A549 (cell line): ENCODE measurements around the gene ZNF12.

Source experiments
- CBX8 ChIP-seq: fragments of 200-600 bp; sonication (generic); IDR thresholded peaks from 2 replicates; pipeline ENCODE4 v1.6.1; 2016
- EP300 ChIP-seq, 2 experiments: fragments of >200 bp; sonication (Bioruptor Twin); formaldehyde crosslinking; IDR thresholded peaks; 2 replicates in 1 of 2; 3 replicates in 1 of 2; pipeline ENCODE4 v1.6.1; 2016 to 2017
- HDAC2 ChIP-seq: fragments of 200-600 bp; sonication (generic); IDR thresholded peaks from 2 replicates; pipeline ENCODE4 v1.6.1; 2016
- JUN ChIP-seq, 2 experiments: fragments of >200 bp; sonication (Bioruptor Twin); formaldehyde crosslinking; IDR thresholded peaks; 2 replicates in 1 of 2; 3 replicates in 1 of 2; pipeline ENCODE4 v1.6.1; 2016 to 2017
- JUNB ChIP-seq: fragments of >200 bp; sonication (Bioruptor Twin); formaldehyde crosslinking; IDR thresholded peaks from 2 replicates; pipeline ENCODE4 v1.6.1; 2016
- POLR2A ChIP-seq: IDR thresholded peaks from 2 replicates; pipeline ENCODE4 v1.6.1; 2012; ENCODE audit warnings: mild to moderate bottlenecking, low read length
- RAD21 ChIP-seq, 2 experiments: fragments of >200 bp in 1 of 2; sonication (Bioruptor Twin) in 1 of 2; formaldehyde crosslinking in 1 of 2; IDR thresholded peaks in 1 of 2; conservative IDR thresholded peaks in 1 of 2; 2 replicates in 1 of 2; 3 replicates in 1 of 2; pipeline ENCODE4 v1.6.1; 2012 to 2018; ENCODE audit warnings: inconsistent platforms in 1 of 2
- RCOR1 ChIP-seq: fragments of 150-350 bp; IDR thresholded peaks from 2 replicates; pipeline ENCODE4 v1.6.1; 2014; ENCODE audit warnings: antibody characterized with exemption, low read length, low read depth
- RNF2 ChIP-seq: fragments of 200-600 bp; sonication (generic); IDR thresholded peaks from 2 replicates; pipeline ENCODE4 v1.6.1; 2016; ENCODE audit warnings: low read depth, mild to moderate bottlenecking, antibody characterized with exemption, moderate library complexity, borderline replicate concordance
- ZSCAN20 ChIP-seq: fragments of 250-450 bp; sonication (Bioruptor Pico); IDR thresholded peaks from 2 replicates; pipeline ENCODE4 v1.8.0; 2022; ENCODE audit warnings: mild to moderate bottlenecking, moderate library complexity
- TF ChIP-seq, protein P1 (sequence below): IDR thresholded peaks from 2 replicates; pipeline ENCODE4 v1.6.1; 2012
- TF ChIP-seq, protein P2 (sequence below): fragments of >200 bp; sonication (Bioruptor Twin); formaldehyde crosslinking; IDR thresholded peaks from 3 replicates; pipeline ENCODE4 v1.5.1; 2016
- TF ChIP-seq, protein P3 (sequence below): fragments of 450-650 bp; IDR thresholded peaks from 2 replicates; pipeline ENCODE4 v1.6.1; 2014; ENCODE audit warnings: antibody characterized with exemption
- TF ChIP-seq, protein P4 (sequence below): fragments of 200-600 bp; sonication (generic); IDR thresholded peaks from 2 replicates; pipeline ENCODE4 v1.6.1; 2016; ENCODE audit warnings: antibody characterized with exemption, mild to moderate bottlenecking, moderate library complexity

DNA sequence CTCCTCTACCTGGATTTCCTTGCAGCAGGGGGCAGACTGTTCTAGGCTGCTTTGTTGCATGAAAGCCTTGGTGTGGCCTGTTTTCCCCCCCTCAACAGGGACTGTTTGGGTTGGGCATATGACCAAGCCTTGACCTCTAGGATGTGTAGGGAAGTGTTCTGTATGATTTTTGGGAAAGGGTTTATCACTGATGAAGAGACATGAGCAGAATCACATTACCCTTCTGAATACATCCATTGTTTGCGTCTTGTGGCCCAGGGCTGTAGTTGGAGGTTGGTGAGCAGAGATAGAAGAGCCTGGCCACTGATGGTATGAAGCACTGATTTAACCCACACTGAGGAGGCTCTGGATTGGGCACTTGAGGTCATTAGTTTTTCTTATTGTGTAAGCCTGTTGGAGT lies 26.6 kb downstream of the ZNF12 start:
- TF ChIP-seq JUN (IDR thresholded peaks at IDR 0.05) (no peak), HDAC2 (no peak), POLR2A (no peak), RAD21 (conservative IDR thresholded peaks at IDR 0.05 in 1 of 2, IDR thresholded peaks at IDR 0.05 in 1 of 2) (no peak), ZSCAN20 (CRISPR knock-in tag) (no peak), EP300 (IDR thresholded peaks at IDR 0.05) (no peak), JUNB (no peak), RCOR1 (no peak), RNF2 (no peak), CBX8 (no peak)
- TF ChIP-seq, protein P1, sequence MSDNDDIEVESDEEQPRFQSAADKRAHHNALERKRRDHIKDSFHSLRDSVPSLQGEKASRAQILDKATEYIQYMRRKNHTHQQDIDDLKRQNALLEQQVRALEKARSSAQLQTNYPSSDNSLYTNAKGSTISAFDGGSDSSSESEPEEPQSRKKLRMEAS, result no peak
- TF ChIP-seq, protein P2, sequence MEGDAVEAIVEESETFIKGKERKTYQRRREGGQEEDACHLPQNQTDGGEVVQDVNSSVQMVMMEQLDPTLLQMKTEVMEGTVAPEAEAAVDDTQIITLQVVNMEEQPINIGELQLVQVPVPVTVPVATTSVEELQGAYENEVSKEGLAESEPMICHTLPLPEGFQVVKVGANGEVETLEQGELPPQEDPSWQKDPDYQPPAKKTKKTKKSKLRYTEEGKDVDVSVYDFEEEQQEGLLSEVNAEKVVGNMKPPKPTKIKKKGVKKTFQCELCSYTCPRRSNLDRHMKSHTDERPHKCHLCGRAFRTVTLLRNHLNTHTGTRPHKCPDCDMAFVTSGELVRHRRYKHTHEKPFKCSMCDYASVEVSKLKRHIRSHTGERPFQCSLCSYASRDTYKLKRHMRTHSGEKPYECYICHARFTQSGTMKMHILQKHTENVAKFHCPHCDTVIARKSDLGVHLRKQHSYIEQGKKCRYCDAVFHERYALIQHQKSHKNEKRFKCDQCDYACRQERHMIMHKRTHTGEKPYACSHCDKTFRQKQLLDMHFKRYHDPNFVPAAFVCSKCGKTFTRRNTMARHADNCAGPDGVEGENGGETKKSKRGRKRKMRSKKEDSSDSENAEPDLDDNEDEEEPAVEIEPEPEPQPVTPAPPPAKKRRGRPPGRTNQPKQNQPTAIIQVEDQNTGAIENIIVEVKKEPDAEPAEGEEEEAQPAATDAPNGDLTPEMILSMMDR, result no peak
- TF ChIP-seq, protein P3, sequence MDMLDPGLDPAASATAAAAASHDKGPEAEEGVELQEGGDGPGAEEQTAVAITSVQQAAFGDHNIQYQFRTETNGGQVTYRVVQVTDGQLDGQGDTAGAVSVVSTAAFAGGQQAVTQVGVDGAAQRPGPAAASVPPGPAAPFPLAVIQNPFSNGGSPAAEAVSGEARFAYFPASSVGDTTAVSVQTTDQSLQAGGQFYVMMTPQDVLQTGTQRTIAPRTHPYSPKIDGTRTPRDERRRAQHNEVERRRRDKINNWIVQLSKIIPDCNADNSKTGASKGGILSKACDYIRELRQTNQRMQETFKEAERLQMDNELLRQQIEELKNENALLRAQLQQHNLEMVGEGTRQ, result no peak
- TF ChIP-seq, protein P4, sequence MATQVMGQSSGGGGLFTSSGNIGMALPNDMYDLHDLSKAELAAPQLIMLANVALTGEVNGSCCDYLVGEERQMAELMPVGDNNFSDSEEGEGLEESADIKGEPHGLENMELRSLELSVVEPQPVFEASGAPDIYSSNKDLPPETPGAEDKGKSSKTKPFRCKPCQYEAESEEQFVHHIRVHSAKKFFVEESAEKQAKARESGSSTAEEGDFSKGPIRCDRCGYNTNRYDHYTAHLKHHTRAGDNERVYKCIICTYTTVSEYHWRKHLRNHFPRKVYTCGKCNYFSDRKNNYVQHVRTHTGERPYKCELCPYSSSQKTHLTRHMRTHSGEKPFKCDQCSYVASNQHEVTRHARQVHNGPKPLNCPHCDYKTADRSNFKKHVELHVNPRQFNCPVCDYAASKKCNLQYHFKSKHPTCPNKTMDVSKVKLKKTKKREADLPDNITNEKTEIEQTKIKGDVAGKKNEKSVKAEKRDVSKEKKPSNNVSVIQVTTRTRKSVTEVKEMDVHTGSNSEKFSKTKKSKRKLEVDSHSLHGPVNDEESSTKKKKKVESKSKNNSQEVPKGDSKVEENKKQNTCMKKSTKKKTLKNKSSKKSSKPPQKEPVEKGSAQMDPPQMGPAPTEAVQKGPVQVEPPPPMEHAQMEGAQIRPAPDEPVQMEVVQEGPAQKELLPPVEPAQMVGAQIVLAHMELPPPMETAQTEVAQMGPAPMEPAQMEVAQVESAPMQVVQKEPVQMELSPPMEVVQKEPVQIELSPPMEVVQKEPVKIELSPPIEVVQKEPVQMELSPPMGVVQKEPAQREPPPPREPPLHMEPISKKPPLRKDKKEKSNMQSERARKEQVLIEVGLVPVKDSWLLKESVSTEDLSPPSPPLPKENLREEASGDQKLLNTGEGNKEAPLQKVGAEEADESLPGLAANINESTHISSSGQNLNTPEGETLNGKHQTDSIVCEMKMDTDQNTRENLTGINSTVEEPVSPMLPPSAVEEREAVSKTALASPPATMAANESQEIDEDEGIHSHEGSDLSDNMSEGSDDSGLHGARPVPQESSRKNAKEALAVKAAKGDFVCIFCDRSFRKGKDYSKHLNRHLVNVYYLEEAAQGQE, result no peak
